Measurements from ENCODE around the gene THBS1.

The THBS1 gene

DNA sequence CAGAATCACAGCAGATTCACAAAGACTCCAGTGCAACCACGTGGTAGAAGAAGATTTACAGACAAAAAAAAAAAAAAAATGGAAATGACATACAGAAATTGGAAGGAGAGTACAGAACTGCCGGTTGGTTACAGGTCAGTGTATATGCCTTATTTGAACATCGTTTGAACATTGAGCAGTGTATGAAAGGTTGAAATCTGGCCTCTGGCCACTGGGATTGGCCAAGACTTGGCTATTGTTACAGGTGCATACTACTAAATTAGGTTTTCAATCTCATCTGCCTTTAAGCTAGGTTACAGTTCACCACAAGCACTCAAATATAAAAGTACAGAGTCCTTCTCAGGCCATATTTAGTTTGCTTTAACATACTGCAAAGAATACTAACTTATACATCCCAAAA, 59.8 kb downstream of the THBS1 start:
- DNase-seq = no peak

DNA sequence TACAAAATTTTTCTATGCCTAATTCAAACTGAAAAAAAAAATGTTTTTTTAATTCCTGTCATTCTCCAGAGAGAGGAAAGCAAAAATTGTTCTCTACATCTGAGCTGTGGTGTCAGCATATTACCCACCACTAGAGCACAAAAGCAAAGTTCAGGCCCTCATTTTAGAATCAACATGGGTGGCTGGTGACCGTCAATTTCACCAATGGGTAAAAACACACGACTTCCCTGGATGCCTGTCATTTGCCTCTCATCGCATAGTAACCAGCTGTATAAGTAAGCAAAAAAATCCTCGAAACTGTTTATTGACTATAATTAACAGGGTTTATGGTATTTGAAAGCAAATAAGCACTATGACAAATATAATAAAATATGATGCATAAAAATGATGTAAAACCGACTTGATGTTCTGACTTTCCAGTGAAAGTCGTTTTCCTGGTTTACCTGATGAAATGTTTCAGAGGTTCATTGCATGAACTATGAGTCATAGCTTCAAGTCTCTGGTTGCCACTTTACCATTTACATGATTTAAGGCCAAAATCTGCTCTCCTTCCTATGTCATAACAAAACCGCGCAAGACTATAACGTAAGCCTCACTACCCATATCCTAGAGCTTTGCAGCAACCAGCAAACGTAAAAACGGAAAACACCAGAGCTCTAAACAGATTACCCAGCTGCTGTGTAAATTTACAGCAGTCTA, 60.5 kb downstream of the THBS1 start:
- no peak for DNase-seq

DNA sequence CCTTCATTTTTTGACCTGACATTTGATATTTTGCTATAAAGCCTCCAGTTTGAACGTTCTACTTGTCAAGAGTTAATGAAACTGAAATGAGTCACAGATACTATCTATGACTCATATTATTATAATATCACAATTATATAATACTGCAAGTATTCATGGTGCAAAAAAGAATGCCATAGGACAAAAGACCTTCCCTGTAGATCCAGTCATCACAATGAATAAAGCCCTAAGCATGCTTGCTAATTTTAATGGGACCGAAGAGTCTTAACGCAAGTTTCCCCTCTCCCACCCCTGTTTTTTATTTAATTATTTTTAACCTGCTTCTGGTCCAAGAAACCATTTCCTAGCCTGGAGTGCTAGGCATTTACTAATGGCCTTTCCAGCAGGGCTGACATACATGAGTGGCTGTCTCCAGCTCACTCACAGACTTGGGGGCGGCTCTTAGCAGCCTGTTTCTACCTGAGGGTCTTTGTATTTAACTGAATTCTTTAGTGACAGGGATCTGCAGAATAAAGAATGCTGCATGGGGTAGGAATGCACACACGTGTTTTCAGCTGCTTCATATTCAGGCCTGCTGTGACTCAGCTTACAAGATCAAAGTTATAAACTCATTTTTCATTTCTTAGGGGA, 61.2 kb downstream of the THBS1 start:
- DNase-seq = no peak

DNA sequence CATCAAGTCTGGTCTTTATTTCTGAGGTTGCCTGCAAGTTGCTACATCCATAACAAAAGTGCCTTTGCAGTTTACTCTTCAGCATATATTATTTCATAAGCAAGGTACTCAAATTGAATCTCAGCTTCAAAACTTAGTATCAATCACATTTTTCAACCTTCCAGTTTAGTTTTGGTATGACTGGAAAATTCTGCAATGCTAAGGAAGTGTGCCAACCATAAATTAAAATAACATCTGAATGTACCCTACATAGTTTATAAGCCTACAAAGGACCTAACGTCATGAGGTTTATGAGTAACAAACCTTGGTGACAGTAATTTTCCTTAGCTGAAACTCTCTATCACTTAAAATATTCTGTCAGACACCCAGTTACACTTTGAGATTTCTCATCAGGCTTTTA, 62.8 kb downstream of the THBS1 start:
- DNase-seq = no peak

DNA sequence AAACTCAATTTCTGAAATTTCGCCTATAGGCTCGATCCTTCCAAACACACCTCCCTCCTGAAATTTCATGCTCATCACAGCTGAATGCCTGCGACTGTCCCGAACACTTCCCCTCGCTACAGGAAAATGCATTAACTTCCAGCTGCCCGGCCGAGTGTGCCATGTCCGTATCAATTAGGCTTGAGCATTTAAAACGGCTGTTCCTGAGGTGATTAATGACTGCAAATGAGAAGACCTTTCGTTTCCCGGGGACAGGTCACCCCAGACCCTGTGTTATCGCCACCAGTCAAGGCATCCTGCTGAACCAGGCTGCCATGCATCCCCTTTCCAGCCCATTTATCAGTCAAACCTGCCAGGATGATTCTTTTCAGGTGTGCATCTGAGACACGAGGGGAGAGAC, 63.3 kb downstream of the THBS1 start:
- DNase-seq = no peak

DNA sequence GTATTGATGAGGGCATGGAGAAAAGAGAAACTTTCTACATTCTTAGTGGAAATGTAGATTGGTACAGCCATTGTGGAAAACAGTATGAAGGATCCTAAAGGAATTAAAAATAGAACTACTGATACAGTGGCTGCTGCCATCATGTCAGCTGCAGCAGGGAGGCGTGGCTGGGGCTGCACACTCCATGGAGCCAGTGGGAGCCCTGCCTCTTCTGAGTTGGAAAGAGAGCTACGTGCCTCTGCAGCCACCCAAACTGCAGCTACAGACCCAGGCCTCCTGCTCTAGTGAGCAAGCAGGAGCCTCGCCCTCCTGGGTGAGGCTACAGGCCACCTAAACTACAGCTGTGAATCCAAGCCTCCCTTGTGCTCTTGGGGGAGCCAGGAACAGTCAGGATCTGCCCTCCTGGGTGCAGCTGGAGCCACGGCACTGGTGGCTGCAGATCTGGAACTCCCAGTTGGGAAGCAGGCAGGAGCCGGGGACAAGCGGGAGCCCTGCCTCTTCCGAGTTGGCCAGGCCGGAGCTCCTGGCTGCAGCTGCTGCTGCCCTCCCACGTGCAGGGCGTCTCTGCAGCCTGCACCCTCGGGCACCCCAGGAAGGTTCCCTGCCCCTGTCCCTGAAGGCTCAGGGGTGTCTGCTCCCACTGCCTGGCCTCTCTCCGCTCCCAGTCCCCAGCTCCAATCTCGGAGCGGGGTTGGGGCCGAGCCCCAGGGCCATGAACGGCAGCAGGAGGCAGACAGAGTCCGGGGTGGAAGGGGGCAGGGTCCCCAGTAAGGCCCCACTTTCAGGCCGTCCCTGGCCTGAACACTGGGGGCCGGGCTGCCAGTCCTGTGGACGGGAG, 64.5 kb downstream of the THBS1 start:
- no peak for DNase-seq

DNA sequence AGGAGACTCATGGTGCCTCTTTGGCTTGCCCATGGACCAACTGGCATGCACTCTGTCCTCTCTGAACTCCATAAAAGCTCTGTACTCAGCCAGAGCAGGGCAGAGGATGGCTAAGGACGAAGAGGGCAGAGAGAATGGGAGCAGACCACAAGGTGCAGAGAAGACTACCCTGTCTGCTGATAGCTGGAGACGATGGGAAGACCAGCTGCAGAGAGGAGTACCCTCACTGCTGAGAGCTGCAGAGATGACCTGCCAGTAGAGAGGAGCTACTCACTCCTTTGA, 65.0 kb downstream of the THBS1 start:
- no peak for DNase-seq

DNA sequence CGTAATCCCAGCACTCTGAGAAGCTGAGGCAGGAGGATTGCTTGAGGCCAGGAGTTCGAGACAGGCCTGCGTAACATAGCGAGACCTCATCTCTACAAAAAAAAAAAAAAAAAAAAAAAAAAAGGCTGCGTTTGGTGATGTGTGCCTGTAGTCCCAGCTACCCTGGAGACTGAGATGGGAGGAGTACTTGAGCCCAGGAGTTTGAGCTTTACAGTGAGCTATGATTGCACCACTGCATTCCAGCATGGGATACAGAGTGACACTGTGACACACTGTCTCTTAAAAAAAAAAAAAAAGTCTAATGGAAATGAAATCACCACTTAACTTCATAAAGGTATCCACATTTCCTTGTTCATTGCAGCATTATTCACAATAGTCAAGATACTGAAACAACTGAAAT, 65.5 kb downstream of the THBS1 start:
- DNase-seq = no peak
